HEK293 (cell line): ENCODE measurements around the gene SCN4A.

Experiments
- CTCF ChIA-PET: fragments of 350-600 bp; formaldehyde crosslinking; extraction: SDS; loops from one replicate; lab custom pipeline; 2021; ENCODE audit warnings: antibody characterized with exemption; lab: Yijun Ruan, JAX
- POLR2A ChIA-PET: fragments of 300-600 bp; formaldehyde crosslinking; extraction: SDS; loops from one replicate; lab custom pipeline; 2020; ENCODE audit warnings: antibody characterized with exemption, inconsistent platforms; lab: Yijun Ruan, JAX
- H3K27ac ChIP-seq: fragments of 200-500 bp; sonication (Bioruptor generic); 2 replicates; pipeline ENCODE4 v1.5.1; 2014; ENCODE audit warnings: low read depth, low read length, control low read depth, inconsistent platforms; ENCODE audit errors: extremely low read depth
- H3K36me3 ChIP-seq, 2 experiments: fragments of 200-500 bp in 1 of 2; sonication (Bioruptor generic) in 1 of 2; 1 replicate in 1 of 2; 2 replicates in 1 of 2; pipeline ENCODE4 v1.5.1; 2014 to 2017; ENCODE audit warnings: inconsistent platforms in 2 of 2, low read length in 2 of 2; ENCODE audit not compliant: control insufficient read depth in 2 of 2, insufficient read depth in 1 of 2
- H3K4me1 ChIP-seq: fragments of 200-500 bp; sonication (Bioruptor generic); 2 replicates; pipeline ENCODE4 v1.5.1; 2014; ENCODE audit warnings: mild to moderate bottlenecking, low read length, inconsistent platforms; ENCODE audit not compliant: control insufficient read depth, insufficient read depth
- H3K4me3 ChIP-seq: 2 replicates; pipeline ENCODE4 v1.5.1; 2011; ENCODE audit warnings: low read depth, mild to moderate bottlenecking, control low read depth, low read length, moderate library complexity
- H3K9me3 ChIP-seq: fragments of 200-500 bp; sonication (Bioruptor generic); 2 replicates; pipeline ENCODE4 v1.5.1; 2014; ENCODE audit warnings: low read depth, low read length, inconsistent platforms; ENCODE audit not compliant: control insufficient read depth, insufficient read depth
- EGR2 ChIP-seq: fragments of 450-650 bp; formaldehyde crosslinking; IDR thresholded peaks from 2 replicates; pipeline ENCODE4 v1.5.1; 2016; ENCODE audit warnings: low read depth, missing biosample characterization, missing genetic modification characterization
- GLIS1 ChIP-seq: fragments of 450-650 bp; formaldehyde crosslinking; IDR thresholded peaks from 2 replicates; pipeline ENCODE4 v1.5.1; 2016; ENCODE audit warnings: missing biosample characterization, missing genetic modification characterization
- GLIS2 ChIP-seq: fragments of 450-650 bp; formaldehyde crosslinking; IDR thresholded peaks from 2 replicates; pipeline ENCODE4 v1.5.1; 2016; ENCODE audit warnings: missing biosample characterization, missing genetic modification characterization
- KLF1 ChIP-seq: fragments of 450-650 bp; formaldehyde crosslinking; IDR thresholded peaks from 2 replicates; pipeline ENCODE4 v1.5.1; 2016; ENCODE audit warnings: missing biosample characterization, missing genetic modification characterization
- KLF9 ChIP-seq: fragments of 450-650 bp; formaldehyde crosslinking; IDR thresholded peaks from 2 replicates; pipeline ENCODE4 v1.5.1; 2016; ENCODE audit warnings: missing biosample characterization, missing genetic modification characterization, low read depth
- PATZ1 ChIP-seq: fragments of 450-650 bp; formaldehyde crosslinking; IDR thresholded peaks from 2 replicates; pipeline ENCODE4 v1.5.1; 2016; ENCODE audit warnings: missing biosample characterization, missing genetic modification characterization
- SP2 ChIP-seq: fragments of 450-650 bp; formaldehyde crosslinking; IDR thresholded peaks from 2 replicates; pipeline ENCODE4 v1.5.1; 2016; ENCODE audit warnings: missing biosample characterization, missing genetic modification characterization
- SP3 ChIP-seq: fragments of 450-650 bp; formaldehyde crosslinking; IDR thresholded peaks from 2 replicates; pipeline ENCODE4 v1.5.1; 2016; ENCODE audit warnings: missing biosample characterization, missing genetic modification characterization
- SP7 ChIP-seq: fragments of 450-650 bp; formaldehyde crosslinking; IDR thresholded peaks from 2 replicates; pipeline ENCODE4 v1.5.1; 2016; ENCODE audit warnings: missing biosample characterization, missing genetic modification characterization
- ZBTB26 ChIP-seq: fragments of 450-650 bp; formaldehyde crosslinking; optimal IDR thresholded peaks from 2 replicates; pipeline ENCODE3; 2016; ENCODE audit warnings: missing biosample characterization, mild to moderate bottlenecking, missing genetic modification characterization
- ZBTB48 ChIP-seq: fragments of 450-650 bp; formaldehyde crosslinking; IDR thresholded peaks from 2 replicates; pipeline ENCODE4 v1.5.1; 2016; ENCODE audit warnings: missing biosample characterization, missing genetic modification characterization
- ZIC2 ChIP-seq: fragments of 450-650 bp; formaldehyde crosslinking; IDR thresholded peaks from 2 replicates; pipeline ENCODE4 v1.5.1; 2016; ENCODE audit warnings: missing biosample characterization, missing genetic modification characterization
- ZNF24 ChIP-seq: fragments of 450-650 bp; formaldehyde crosslinking; IDR thresholded peaks from 2 replicates; pipeline ENCODE4 v1.5.1; 2016; ENCODE audit warnings: missing biosample characterization, missing genetic modification characterization
- ZNF280C ChIP-seq: fragments of 450-650 bp; formaldehyde crosslinking; IDR thresholded peaks from 2 replicates; pipeline ENCODE4 v1.5.1; 2016; ENCODE audit warnings: missing biosample characterization, missing genetic modification characterization
- ZNF335 ChIP-seq: fragments of 450-650 bp; formaldehyde crosslinking; conservative IDR thresholded peaks from 2 replicates; pipeline ENCODE4 v1.5.1; 2016; ENCODE audit warnings: missing biosample characterization, missing genetic modification characterization
- ZNF341 ChIP-seq: fragments of 450-650 bp; formaldehyde crosslinking; IDR thresholded peaks from 2 replicates; pipeline ENCODE4; 2016; ENCODE audit warnings: low read depth, missing biosample characterization, missing genetic modification characterization
- ZNF426 ChIP-seq: fragments of 450-650 bp; formaldehyde crosslinking; IDR thresholded peaks from 2 replicates; pipeline ENCODE4 v1.5.1; 2017; ENCODE audit warnings: missing biosample characterization, missing genetic modification characterization, mild to moderate bottlenecking, inconsistent platforms, moderate library complexity
- ZNF521 ChIP-seq: fragments of 450-650 bp; formaldehyde crosslinking; IDR thresholded peaks from 2 replicates; pipeline ENCODE4 v1.5.1; 2017; ENCODE audit warnings: missing biosample characterization, mild to moderate bottlenecking, missing genetic modification characterization
- ZNF670 ChIP-seq: fragments of 450-650 bp; formaldehyde crosslinking; IDR thresholded peaks from 2 replicates; pipeline ENCODE4 v1.5.1; 2016; ENCODE audit warnings: missing biosample characterization, missing genetic modification characterization, low read depth
- ZNF777 ChIP-seq: fragments of 450-650 bp; formaldehyde crosslinking; IDR thresholded peaks from 2 replicates; pipeline ENCODE4 v1.5.1; 2017; ENCODE audit warnings: missing biosample characterization, missing genetic modification characterization, borderline replicate concordance
- TF ChIP-seq, protein P1 (sequence below): fragments of 450-650 bp; formaldehyde crosslinking; IDR thresholded peaks from 2 replicates; pipeline ENCODE4 v1.5.1; 2016; ENCODE audit warnings: missing biosample characterization, missing genetic modification characterization, borderline replicate concordance

SCN4A gene

DNA sequence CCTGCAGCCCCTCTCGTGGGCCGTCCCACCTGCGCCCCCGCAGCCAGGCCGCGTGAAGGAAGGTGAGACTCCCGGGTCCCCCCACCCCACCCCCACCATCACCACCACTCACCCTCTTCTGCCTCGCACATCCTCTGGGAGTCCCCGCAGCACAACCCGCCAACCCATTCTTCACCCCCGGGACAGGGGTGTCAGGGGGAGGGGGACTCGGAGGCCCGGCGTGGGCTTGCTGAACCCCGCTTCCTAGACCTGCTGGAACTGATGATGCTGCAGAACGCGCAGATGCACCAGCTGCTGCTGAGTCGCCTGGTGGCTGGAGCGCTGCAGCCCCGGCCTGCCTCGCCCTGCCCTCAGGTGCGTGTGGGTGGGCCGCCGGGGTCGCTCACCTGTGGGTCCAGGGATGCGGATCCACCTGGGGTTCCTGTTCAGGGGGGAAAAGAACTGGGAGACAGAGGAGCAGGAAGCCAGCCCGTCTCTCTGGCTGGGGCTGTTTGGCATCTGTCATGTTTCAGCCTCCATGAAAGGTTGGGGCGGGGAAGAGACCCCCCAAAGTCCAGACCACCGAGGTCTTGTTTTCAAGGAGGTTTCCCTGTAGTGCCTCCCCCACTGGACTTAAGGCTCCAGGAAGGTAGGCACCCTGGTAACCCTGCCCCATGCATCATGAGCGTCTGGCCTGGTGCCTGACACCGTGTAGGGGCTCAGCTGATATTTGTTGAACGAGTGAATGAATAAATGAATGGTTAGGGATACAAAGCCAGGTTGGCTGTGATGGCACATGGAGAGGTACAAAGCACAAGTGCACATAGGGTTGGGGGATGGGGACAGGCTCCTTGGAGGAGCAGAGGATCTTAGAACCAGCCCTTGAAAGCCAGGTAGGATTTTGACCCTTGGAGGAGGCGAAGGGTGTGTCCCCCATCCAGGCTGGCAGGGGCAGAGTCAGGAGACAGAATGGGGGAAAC lies 26.3 kb upstream of the SCN4A start:
- CTCF ChIA-PET, result interaction anchor here (1.0 kb wide), 1 partner anchor 27 kb away, joined by 3 read pairs; no protein-coding TSS in a partner anchor
- POLR2A ChIA-PET, result no interaction called here
- Histone ChIP-seq H3K4me3 (peak overlapping the region; percentile 70), H3K4me1 (no peaks in the 10 kb centered on the region), H3K36me3 (no peaks in the 10 kb centered on the region), H3K27ac (no peak overlapping the region; the same call in 1 of the 2 replicates), H3K9me3 (no peaks in the 10 kb centered on the region)
- TF ChIP-seq ZNF24 (tag by site-specific recombination), result 0 out of 2 replicates have a peak, but pooled peaks have one; percentile 32
- no peak for TF ChIP-seq ZNF280C (tag by site-specific recombination)
- TF ChIP-seq EGR2, result peak; percentile 7; the same call in 1 of the 2 replicates
- TF ChIP-seq, all 188 proteins: peak for 2

- no peaks in the 10 kb centered on the region for H3K4me1 ChIP-seq
- ChIA-PET POLR2A (no interaction called here), CTCF (interaction anchor here (1.0 kb wide), 1 partner anchor 27 kb away, joined by 3 read pairs; no protein-coding TSS in a partner anchor)
- H3K36me3 ChIP-seq, result no peaks in the 10 kb centered on the region
- no peaks in the 10 kb centered on the region for H3K9me3 ChIP-seq
- no peak within 1 kb of the TSS; the same call in 1 of the 2 replicates for H3K27ac ChIP-seq
- H3K4me3 ChIP-seq, result peak within 1 kb of the TSS; percentile 70
- TF ChIP-seq ZIC2 (tag by site-specific recombination) (peak; percentile 28; the same call in 1 of the 2 replicates), ZNF335 (tag by site-specific recombination) (peak; percentile 56), SP3 (tag by site-specific recombination) (peak; percentile 67), SP7 (tag by site-specific recombination) (peak; percentile 56), PATZ1 (tag by site-specific recombination) (peak; percentile 87), ZNF341 (tag by site-specific recombination) (peak; percentile 79), SP2 (peak; percentile 38), ZBTB26 (peak; percentile 64), GLIS2 (tag by site-specific recombination) (peak; percentile 89), ZBTB48 (peak; percentile 60; the same call in 1 of the 2 replicates), ZNF521 (tag by site-specific recombination) (no peak), KLF9 (tag by site-specific recombination) (peak; percentile 85), ZNF670 (tag by site-specific recombination) (no peak), KLF1 (tag by site-specific recombination) (peak; percentile 37; the same call in 1 of the 2 replicates), ZNF777 (tag by site-specific recombination) (peak; percentile 43; the same call in 1 of the 2 replicates), GLIS1 (tag by site-specific recombination) (peak; percentile 23; the same call in 1 of the 2 replicates), ZNF426 (tag by site-specific recombination) (no peak)
- TF ChIP-seq, protein P1, sequence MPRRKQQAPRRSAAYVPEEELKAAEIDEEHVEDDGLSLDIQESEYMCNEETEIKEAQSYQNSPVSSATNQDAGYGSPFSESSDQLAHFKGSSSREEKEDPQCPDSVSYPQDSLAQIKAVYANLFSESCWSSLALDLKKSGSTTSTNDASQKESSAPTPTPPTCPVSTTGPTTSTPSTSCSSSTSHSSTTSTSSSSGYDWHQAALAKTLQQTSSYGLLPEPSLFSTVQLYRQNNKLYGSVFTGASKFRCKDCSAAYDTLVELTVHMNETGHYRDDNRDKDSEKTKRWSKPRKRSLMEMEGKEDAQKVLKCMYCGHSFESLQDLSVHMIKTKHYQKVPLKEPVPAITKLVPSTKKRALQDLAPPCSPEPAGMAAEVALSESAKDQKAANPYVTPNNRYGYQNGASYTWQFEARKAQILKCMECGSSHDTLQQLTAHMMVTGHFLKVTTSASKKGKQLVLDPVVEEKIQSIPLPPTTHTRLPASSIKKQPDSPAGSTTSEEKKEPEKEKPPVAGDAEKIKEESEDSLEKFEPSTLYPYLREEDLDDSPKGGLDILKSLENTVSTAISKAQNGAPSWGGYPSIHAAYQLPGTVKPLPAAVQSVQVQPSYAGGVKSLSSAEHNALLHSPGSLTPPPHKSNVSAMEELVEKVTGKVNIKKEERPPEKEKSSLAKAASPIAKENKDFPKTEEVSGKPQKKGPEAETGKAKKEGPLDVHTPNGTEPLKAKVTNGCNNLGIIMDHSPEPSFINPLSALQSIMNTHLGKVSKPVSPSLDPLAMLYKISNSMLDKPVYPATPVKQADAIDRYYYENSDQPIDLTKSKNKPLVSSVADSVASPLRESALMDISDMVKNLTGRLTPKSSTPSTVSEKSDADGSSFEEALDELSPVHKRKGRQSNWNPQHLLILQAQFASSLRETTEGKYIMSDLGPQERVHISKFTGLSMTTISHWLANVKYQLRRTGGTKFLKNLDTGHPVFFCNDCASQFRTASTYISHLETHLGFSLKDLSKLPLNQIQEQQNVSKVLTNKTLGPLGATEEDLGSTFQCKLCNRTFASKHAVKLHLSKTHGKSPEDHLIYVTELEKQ (tag by site-specific recombination), result no peak
- TF ChIP-seq, all 188 proteins: peak for 14
Measured at GRCh38 chr17:63998050-63998720, 25.5 kb upstream of the SCN4A start, which contains the start of gene PRR29. TSS of gene PRR29 (plus strand) at chr17:63998351. CDS start at chr17:63998365, 14 bp downstream.
